Liver (tissue), 9 donors: Measurements from ENCODE around the gene SLC45A2. TPM values are rescaled to one million over a fixed set of nuclear protein-coding genes. Genes with fewer than 3 reads are reported as not detected.

Source experiments
- DNase-seq: peaks from one replicate; pipeline ENCODE4 v3.0.0-alpha.2; 2017; ENCODE audit warnings: low spot score
- H3K27ac ChIP-seq, 2 donors: one replicate each; pipeline ENCODE4 v1.7.0; 2013; ENCODE audit warnings: inconsistent platforms in 2 of 2, low read length in 2 of 2, control low read depth in 1 of 2, low read depth in 1 of 2, mild to moderate bottlenecking in 1 of 2
- H3K27me3 ChIP-seq, 4 donors: one replicate each; pipeline versions ENCODE4 v1.6.1 to v1.7.0; 2013; ENCODE audit warnings: low read length in 3 of 4, inconsistent platforms in 1 of 4, mild to moderate bottlenecking in 1 of 4, moderate library complexity in 1 of 4; ENCODE audit not compliant: control insufficient read depth in 4 of 4, insufficient read depth in 4 of 4
- H3K36me3 ChIP-seq, 4 donors: one replicate each; pipeline versions ENCODE4 v1.6.1 to v1.7.0; 2013; ENCODE audit warnings: low read length in 3 of 4, mild to moderate bottlenecking in 3 of 4, low read depth in 1 of 4, moderate library complexity in 1 of 4; ENCODE audit not compliant: control insufficient read depth in 4 of 4, insufficient read depth in 3 of 4
- H3K4me1 ChIP-seq, 4 donors: one replicate each; pipeline versions ENCODE4 v1.6.1 to v1.7.0; 2013; ENCODE audit warnings: low read length in 3 of 4, mild to moderate bottlenecking in 3 of 4, moderate library complexity in 1 of 4; ENCODE audit not compliant: control insufficient read depth in 4 of 4, insufficient read depth in 4 of 4
- H3K4me3 ChIP-seq, 3 donors: one replicate each; pipeline versions ENCODE4 v1.6.1 to v1.7.0; 2013; ENCODE audit warnings: low read length in 3 of 3, control low read depth in 1 of 3, low read depth in 1 of 3, mild to moderate bottlenecking in 1 of 3
- H3K9ac ChIP-seq, 2 donors: one replicate each; pipeline ENCODE4 v1.7.0; 2013; ENCODE audit warnings: low read length in 2 of 2, mild to moderate bottlenecking in 2 of 2, moderate library complexity in 2 of 2, control low read depth in 1 of 2, low read depth in 1 of 2
- H3K9me3 ChIP-seq, 4 donors: one replicate each; pipeline versions ENCODE4 v1.6.1 to v1.7.0; 2013; ENCODE audit warnings: low read length in 3 of 4; ENCODE audit not compliant: control insufficient read depth in 4 of 4
- EGR1 ChIP-seq, 2 donors: IDR thresholded peaks; 2 replicates each; pipeline ENCODE4 v1.6.1; 2016 to 2018; ENCODE audit warnings: antibody characterized with exemption in 2 of 2, low read depth in 2 of 2
- FOXA1 ChIP-seq: IDR thresholded peaks from 2 replicates; pipeline ENCODE4 v1.6.1; 2016; ENCODE audit warnings: antibody characterized with exemption
- FOXA2 ChIP-seq: IDR thresholded peaks from 2 replicates; pipeline ENCODE4 v1.6.1; 2016; ENCODE audit warnings: antibody characterized with exemption
- GABPA ChIP-seq, 2 donors: IDR thresholded peaks in 1 of 2; conservative IDR thresholded peaks in 1 of 2; 2 replicates each; pipeline ENCODE4 v1.6.1; 2016; ENCODE audit warnings: antibody characterized with exemption in 2 of 2, mild to moderate bottlenecking in 1 of 2, moderate library complexity in 1 of 2
- HNF4A ChIP-seq, 2 donors: conservative IDR thresholded peaks; 2 replicates each; pipeline ENCODE4 v1.6.1; 2016; ENCODE audit warnings: antibody characterized with exemption in 2 of 2, mild to moderate bottlenecking in 2 of 2
- HNF4G ChIP-seq: IDR thresholded peaks from 2 replicates; pipeline ENCODE4 v1.6.1; 2016; ENCODE audit warnings: antibody characterized with exemption
- JUND ChIP-seq, 2 donors: IDR thresholded peaks; 2 replicates each; pipeline ENCODE4 v1.6.1; 2016; ENCODE audit warnings: antibody characterized with exemption in 2 of 2
- NR2F2 ChIP-seq: IDR thresholded peaks from 2 replicates; pipeline ENCODE4 v1.6.1; 2016; ENCODE audit warnings: antibody characterized with exemption
- RAD21 ChIP-seq, 2 donors: IDR thresholded peaks; 2 replicates each; pipeline ENCODE4 v1.6.1; 2016; ENCODE audit warnings: antibody characterized with exemption in 2 of 2, mild to moderate bottlenecking in 2 of 2
- RXRA ChIP-seq, 2 donors: IDR thresholded peaks; 2 replicates each; pipeline ENCODE4 v1.6.1; 2017 to 2018; ENCODE audit warnings: antibody characterized with exemption in 2 of 2, mild to moderate bottlenecking in 1 of 2
- SP1 ChIP-seq: IDR thresholded peaks from 2 replicates; pipeline ENCODE4 v1.6.1; 2018; ENCODE audit warnings: antibody characterized with exemption, mild to moderate bottlenecking
- TAF1 ChIP-seq: conservative IDR thresholded peaks from 2 replicates; pipeline ENCODE4 v1.6.1; 2016; ENCODE audit warnings: antibody characterized with exemption, mild to moderate bottlenecking
- YY1 ChIP-seq: IDR thresholded peaks from 2 replicates; pipeline ENCODE4 v1.6.1; 2016; ENCODE audit warnings: antibody characterized with exemption, mild to moderate bottlenecking
- WGBS: extraction: QIAGEN DNeasy Blood & Tissue Kit; methylation state at CpG from one replicate; pipeline ENCODE4 v1.1.7; 2013; 5-methylcytosine and 5-hydroxymethylcytosine counted together
- polyA plus RNA-seq, 2 donors: library from polyadenylated mRNA; stranded (reverse) in 1 of 2; unstranded in 1 of 2; fragments of 200-250 nt in 1 of 2; fragments of >200 nt in 1 of 2; fragmentation: Nextera tagmentation in 1 of 2; extraction: Ambion mirVana in 1 of 2; gene quantifications; one replicate each; pipeline versions ENCODE4 v1.2.1 to v1.2.3, GENCODE V29; 2013 to 2015
- total RNA-seq, 2 donors: library from RNA; depleted of rRNA; stranded (reverse); fragments of >200 nt; gene quantifications; one replicate each; pipeline ENCODE4 v1.2.3, GENCODE V29; 2014
- TF ChIP-seq, protein P1 (sequence below): IDR thresholded peaks from 2 replicates; pipeline ENCODE4 v1.6.1; 2016; ENCODE audit warnings: antibody characterized with exemption
- TF ChIP-seq, protein P2 (sequence below): IDR thresholded peaks from 2 replicates; pipeline ENCODE4 v1.6.1; 2016; ENCODE audit warnings: antibody characterized with exemption
- TF ChIP-seq, protein P3 (sequence below): IDR thresholded peaks from 2 replicates; pipeline ENCODE4 v1.6.1; 2016; ENCODE audit warnings: antibody characterized with exemption, mild to moderate bottlenecking
- TF ChIP-seq, protein P4 (sequence below): fragments of 150-350 bp; IDR thresholded peaks from 2 replicates; pipeline ENCODE4 v1.5.1; 2017; ENCODE audit warnings: improper control_type of control experiment, low read depth, low read length; ENCODE audit not compliant: missing input control
- TF ChIP-seq, protein P5 (sequence below): IDR thresholded peaks from 2 replicates; pipeline ENCODE4 v1.6.1; 2016; ENCODE audit warnings: antibody characterized with exemption
- donor health status: healthy.
- donor health status: healthy.
- donor health status: healthy.
- donor health status: healthy.
- donor health status: healthy.

SLC45A2 gene
- total and polyA plus RNA-seq, 4 donors: 0.01 to 1.3 TPM; not detected in 2

DNA sequence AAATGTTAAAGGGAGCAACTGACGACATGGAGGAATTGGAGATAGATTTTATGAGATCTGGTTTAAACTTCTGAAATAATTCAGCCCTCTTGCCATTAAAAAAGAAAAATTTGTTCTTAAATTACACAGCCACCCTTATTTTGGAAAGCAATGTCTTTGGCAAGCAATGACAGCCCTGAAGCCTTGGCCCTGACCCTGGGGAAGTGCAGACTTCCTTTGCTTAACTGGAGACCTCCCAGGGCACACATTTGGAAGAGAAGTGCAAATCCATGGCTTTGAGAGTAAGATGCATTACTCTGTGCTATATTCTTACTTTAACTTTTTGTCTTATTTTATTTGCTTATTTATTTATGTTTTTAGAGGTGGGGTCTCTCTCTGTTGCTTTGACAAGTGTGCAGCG lies 26.3 kb downstream of the SLC45A2 start:
- peaks cover 0 to 4% (median under 1%) of the 10 kb centered on the region in 4 donors for H3K9me3 ChIP-seq
- no peaks in the 10 kb centered on the region for H3K27me3 ChIP-seq
- TF ChIP-seq, protein P1, sequence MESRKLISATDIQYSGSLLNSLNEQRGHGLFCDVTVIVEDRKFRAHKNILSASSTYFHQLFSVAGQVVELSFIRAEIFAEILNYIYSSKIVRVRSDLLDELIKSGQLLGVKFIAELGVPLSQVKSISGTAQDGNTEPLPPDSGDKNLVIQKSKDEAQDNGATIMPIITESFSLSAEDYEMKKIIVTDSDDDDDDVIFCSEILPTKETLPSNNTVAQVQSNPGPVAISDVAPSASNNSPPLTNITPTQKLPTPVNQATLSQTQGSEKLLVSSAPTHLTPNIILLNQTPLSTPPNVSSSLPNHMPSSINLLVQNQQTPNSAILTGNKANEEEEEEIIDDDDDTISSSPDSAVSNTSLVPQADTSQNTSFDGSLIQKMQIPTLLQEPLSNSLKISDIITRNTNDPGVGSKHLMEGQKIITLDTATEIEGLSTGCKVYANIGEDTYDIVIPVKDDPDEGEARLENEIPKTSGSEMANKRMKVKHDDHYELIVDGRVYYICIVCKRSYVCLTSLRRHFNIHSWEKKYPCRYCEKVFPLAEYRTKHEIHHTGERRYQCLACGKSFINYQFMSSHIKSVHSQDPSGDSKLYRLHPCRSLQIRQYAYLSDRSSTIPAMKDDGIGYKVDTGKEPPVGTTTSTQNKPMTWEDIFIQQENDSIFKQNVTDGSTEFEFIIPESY: no peak
- TF ChIP-seq, protein P2, sequence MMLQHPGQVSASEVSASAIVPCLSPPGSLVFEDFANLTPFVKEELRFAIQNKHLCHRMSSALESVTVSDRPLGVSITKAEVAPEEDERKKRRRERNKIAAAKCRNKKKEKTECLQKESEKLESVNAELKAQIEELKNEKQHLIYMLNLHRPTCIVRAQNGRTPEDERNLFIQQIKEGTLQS: no peak
- TF ChIP-seq, protein P3, sequence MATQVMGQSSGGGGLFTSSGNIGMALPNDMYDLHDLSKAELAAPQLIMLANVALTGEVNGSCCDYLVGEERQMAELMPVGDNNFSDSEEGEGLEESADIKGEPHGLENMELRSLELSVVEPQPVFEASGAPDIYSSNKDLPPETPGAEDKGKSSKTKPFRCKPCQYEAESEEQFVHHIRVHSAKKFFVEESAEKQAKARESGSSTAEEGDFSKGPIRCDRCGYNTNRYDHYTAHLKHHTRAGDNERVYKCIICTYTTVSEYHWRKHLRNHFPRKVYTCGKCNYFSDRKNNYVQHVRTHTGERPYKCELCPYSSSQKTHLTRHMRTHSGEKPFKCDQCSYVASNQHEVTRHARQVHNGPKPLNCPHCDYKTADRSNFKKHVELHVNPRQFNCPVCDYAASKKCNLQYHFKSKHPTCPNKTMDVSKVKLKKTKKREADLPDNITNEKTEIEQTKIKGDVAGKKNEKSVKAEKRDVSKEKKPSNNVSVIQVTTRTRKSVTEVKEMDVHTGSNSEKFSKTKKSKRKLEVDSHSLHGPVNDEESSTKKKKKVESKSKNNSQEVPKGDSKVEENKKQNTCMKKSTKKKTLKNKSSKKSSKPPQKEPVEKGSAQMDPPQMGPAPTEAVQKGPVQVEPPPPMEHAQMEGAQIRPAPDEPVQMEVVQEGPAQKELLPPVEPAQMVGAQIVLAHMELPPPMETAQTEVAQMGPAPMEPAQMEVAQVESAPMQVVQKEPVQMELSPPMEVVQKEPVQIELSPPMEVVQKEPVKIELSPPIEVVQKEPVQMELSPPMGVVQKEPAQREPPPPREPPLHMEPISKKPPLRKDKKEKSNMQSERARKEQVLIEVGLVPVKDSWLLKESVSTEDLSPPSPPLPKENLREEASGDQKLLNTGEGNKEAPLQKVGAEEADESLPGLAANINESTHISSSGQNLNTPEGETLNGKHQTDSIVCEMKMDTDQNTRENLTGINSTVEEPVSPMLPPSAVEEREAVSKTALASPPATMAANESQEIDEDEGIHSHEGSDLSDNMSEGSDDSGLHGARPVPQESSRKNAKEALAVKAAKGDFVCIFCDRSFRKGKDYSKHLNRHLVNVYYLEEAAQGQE: no peak
- no peaks in the 10 kb centered on the region for H3K36me3 ChIP-seq
- H3K4me3 ChIP-seq: no peak overlapping the region
- no peak for DNase-seq
- H3K4me1 ChIP-seq: no peaks in the 10 kb centered on the region
- H3K27ac ChIP-seq: no peak overlapping the region
- WGBS: 83% methylated on average over 2 of the region's 2 CpGs
- no peak overlapping the region for H3K9ac ChIP-seq

DNA sequence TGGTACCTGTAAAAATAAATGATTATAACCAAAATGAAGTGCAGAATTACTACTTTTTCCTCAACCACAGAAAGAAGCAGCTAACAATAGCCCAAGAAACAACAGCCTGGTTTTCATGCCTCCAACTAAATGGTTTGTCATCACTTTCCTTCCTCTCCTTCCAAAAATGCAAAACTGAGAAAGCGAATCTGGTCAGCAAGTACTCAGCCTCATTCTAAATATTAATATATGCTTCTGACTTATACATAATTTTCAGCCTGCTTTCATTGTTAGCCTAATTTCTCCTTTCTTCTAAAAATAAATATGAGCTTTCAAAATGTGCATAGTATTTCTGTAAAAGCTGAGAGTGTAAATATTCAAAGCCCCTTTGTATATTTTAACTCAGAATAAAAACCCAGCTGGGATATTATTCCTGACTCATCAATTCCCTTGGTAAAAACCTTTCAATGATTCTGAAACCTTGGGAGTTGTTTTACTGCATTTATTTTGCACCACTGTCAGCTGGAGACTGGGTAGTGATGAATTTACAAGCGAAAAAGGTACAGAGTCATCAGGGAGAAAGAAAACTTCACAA lies 26.8 kb downstream of the SLC45A2 start:
- Histone ChIP-seq H3K9me3 (peaks cover 0 to 4% (median under 1%) of the 10 kb centered on the region in 4 donors), H3K4me1 (no peaks in the 10 kb centered on the region), H3K27ac (no peak overlapping the region), H3K9ac (no peak overlapping the region), H3K36me3 (no peaks in the 10 kb centered on the region), H3K4me3 (no peak overlapping the region), H3K27me3 (no peaks in the 10 kb centered on the region)
- DNase-seq: no peak
- WGBS: 84% methylated on average over 2 of the region's 2 CpGs
- TF ChIP-seq, protein P4, sequence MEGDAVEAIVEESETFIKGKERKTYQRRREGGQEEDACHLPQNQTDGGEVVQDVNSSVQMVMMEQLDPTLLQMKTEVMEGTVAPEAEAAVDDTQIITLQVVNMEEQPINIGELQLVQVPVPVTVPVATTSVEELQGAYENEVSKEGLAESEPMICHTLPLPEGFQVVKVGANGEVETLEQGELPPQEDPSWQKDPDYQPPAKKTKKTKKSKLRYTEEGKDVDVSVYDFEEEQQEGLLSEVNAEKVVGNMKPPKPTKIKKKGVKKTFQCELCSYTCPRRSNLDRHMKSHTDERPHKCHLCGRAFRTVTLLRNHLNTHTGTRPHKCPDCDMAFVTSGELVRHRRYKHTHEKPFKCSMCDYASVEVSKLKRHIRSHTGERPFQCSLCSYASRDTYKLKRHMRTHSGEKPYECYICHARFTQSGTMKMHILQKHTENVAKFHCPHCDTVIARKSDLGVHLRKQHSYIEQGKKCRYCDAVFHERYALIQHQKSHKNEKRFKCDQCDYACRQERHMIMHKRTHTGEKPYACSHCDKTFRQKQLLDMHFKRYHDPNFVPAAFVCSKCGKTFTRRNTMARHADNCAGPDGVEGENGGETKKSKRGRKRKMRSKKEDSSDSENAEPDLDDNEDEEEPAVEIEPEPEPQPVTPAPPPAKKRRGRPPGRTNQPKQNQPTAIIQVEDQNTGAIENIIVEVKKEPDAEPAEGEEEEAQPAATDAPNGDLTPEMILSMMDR: no peak
- TF ChIP-seq, protein P1: no peak
- TF ChIP-seq SP1: no peak
- TF ChIP-seq, protein P3: no peak
- TF ChIP-seq, protein P5, sequence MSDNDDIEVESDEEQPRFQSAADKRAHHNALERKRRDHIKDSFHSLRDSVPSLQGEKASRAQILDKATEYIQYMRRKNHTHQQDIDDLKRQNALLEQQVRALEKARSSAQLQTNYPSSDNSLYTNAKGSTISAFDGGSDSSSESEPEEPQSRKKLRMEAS: no peak
- no peak for TF ChIP-seq NR2F2
- TF ChIP-seq HNF4G: no peak
- TF ChIP-seq RXRA (IDR thresholded peaks at IDR 0.05): no peak
- TF ChIP-seq, protein P2: no peak
- no peak for TF ChIP-seq FOXA2
- no peak for TF ChIP-seq EGR1 (IDR thresholded peaks at IDR 0.05; ENCODE audit: low read depth in 2 of 2)
- TF ChIP-seq YY1: no peak
- no peak for TF ChIP-seq GABPA (IDR thresholded peaks at IDR 0.05 in 1 of 2, conservative IDR thresholded peaks at IDR 0.05 in 1 of 2)
- no peak for TF ChIP-seq FOXA1
- TF ChIP-seq TAF1: no peak
- no peak for TF ChIP-seq HNF4A (conservative IDR thresholded peaks at IDR 0.05)
- no peak for TF ChIP-seq JUND (IDR thresholded peaks at IDR 0.05)
- TF ChIP-seq RAD21 (IDR thresholded peaks at IDR 0.05): no peak
